DND-41 (cell line): ENCODE data around the gene CARD14.

ENCODE experiments used
- ATAC-seq: fragments of 200-7000 bp; cut with Tn5 transposase; 3 replicates; pipeline ENCODE4 v1.9.1; 2021; ENCODE audit warnings: low read depth; ENCODE audit not compliant: insufficient read depth
- DNase-seq: peaks from one replicate; pipeline ENCODE4 v3.0.0-alpha.2; 2020
- H2AFZ ChIP-seq: 2 replicates; pipeline ENCODE4 v1.6.0; 2012; ENCODE audit warnings: low read depth, low read length
- H3K27ac ChIP-seq: 2 replicates; pipeline ENCODE4 v1.5.1; 2012; ENCODE audit warnings: low read length, inconsistent platforms
- H3K27me3 ChIP-seq: fragments of 200-600 bp; sonication (generic); 2 replicates; pipeline ENCODE4 v1.6.0; 2012; ENCODE audit warnings: low read length, mild to moderate bottlenecking, inconsistent platforms; ENCODE audit not compliant: insufficient read depth, poor library complexity
- H3K36me3 ChIP-seq: 2 replicates; pipeline ENCODE4 v1.5.1; 2012; ENCODE audit warnings: low read length, inconsistent platforms; ENCODE audit not compliant: insufficient read depth
- H3K4me1 ChIP-seq: 2 replicates; pipeline ENCODE4 v1.5.1; 2012; ENCODE audit warnings: mild to moderate bottlenecking, low read length; ENCODE audit not compliant: insufficient read depth
- H3K4me2 ChIP-seq: 2 replicates; pipeline ENCODE4 v1.6.0; 2012; ENCODE audit warnings: mild to moderate bottlenecking, moderate library complexity, low read length, inconsistent platforms; ENCODE audit not compliant: insufficient read depth
- H3K4me3 ChIP-seq, 2 experiments: fragments of 200-600 bp in 1 of 2; shearing (Covaris generic) in 1 of 2; 2 replicates each; pipeline ENCODE4 v1.5.1; 2012 to 2016; ENCODE audit warnings: inconsistent platforms in 2 of 2, low read length in 2 of 2, mild to moderate bottlenecking in 2 of 2, low read depth in 1 of 2, moderate library complexity in 1 of 2
- H3K79me2 ChIP-seq: 2 replicates; pipeline ENCODE4 v1.6.0; 2012; ENCODE audit warnings: low read length, inconsistent platforms; ENCODE audit not compliant: insufficient read depth
- H3K9ac ChIP-seq: 2 replicates; pipeline ENCODE4 v1.6.0; 2012; ENCODE audit warnings: low read depth, mild to moderate bottlenecking, inconsistent platforms, low read length, moderate library complexity
- H3K9me3 ChIP-seq: 2 replicates; pipeline ENCODE4 v1.5.1; 2012; ENCODE audit warnings: low read length, moderate library complexity, mild to moderate bottlenecking, inconsistent platforms; ENCODE audit not compliant: insufficient read depth, severe bottlenecking
- H4K20me1 ChIP-seq: 2 replicates; pipeline ENCODE4 v1.6.0; 2012; ENCODE audit warnings: low read length; ENCODE audit not compliant: insufficient read depth
- EZH2 ChIP-seq: IDR thresholded peaks from 3 replicates; pipeline ENCODE4 v1.6.1; 2012; ENCODE audit warnings: borderline replicate concordance, low read depth, mild to moderate bottlenecking, moderate library complexity, low read length, inconsistent platforms; ENCODE audit not compliant: severe bottlenecking
- TF ChIP-seq, protein P1 (sequence below): IDR thresholded peaks from 2 replicates; pipeline ENCODE4 v1.5.1; 2012; ENCODE audit warnings: borderline replicate concordance, low read length, moderate library complexity, mild to moderate bottlenecking; ENCODE audit not compliant: poor library complexity, severe bottlenecking; ENCODE audit errors: extremely low read depth

The CARD14 gene

GRCh38 chr17:80195141-80195540 is 25.3 kb downstream of the CARD14 start:
- no peak overlapping the region for H3K4me2 ChIP-seq
- H2AFZ ChIP-seq, result no peak overlapping the region
- H3K27me3 ChIP-seq, result no peaks in the 10 kb centered on the region
- no peaks in the 10 kb centered on the region for H3K36me3 ChIP-seq
- 0 out of 2 replicates have a peak, but pooled peaks cover 5% of the 10 kb centered on the region for H4K20me1 ChIP-seq
- H3K27ac ChIP-seq, result no peak overlapping the region
- ATAC-seq (no peak), DNase-seq (no peak)
- no peak overlapping the region for H3K4me3 ChIP-seq
- no peaks in the 10 kb centered on the region for H3K79me2 ChIP-seq
- H3K9me3 ChIP-seq, result no peaks in the 10 kb centered on the region
- H3K4me1 ChIP-seq, result no peaks in the 10 kb centered on the region
- no peak overlapping the region for H3K9ac ChIP-seq
- no peak for TF ChIP-seq EZH2
- TF ChIP-seq, protein P1, sequence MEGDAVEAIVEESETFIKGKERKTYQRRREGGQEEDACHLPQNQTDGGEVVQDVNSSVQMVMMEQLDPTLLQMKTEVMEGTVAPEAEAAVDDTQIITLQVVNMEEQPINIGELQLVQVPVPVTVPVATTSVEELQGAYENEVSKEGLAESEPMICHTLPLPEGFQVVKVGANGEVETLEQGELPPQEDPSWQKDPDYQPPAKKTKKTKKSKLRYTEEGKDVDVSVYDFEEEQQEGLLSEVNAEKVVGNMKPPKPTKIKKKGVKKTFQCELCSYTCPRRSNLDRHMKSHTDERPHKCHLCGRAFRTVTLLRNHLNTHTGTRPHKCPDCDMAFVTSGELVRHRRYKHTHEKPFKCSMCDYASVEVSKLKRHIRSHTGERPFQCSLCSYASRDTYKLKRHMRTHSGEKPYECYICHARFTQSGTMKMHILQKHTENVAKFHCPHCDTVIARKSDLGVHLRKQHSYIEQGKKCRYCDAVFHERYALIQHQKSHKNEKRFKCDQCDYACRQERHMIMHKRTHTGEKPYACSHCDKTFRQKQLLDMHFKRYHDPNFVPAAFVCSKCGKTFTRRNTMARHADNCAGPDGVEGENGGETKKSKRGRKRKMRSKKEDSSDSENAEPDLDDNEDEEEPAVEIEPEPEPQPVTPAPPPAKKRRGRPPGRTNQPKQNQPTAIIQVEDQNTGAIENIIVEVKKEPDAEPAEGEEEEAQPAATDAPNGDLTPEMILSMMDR, result no peak

GRCh38 chr17:80195671-80196529 is 26.1 kb downstream of the CARD14 start:
- no peak overlapping the region for H3K27ac ChIP-seq
- H3K9ac ChIP-seq, result no peak overlapping the region
- TF ChIP-seq, protein P1, result peak; percentile 98
- TF ChIP-seq EZH2, result no peak
- no peaks in the 10 kb centered on the region for H3K9me3 ChIP-seq
- no peak overlapping the region for H3K4me3 ChIP-seq
- H3K4me1 ChIP-seq, result no peaks in the 10 kb centered on the region
- H3K36me3 ChIP-seq, result no peaks in the 10 kb centered on the region
- H4K20me1 ChIP-seq, result 0 out of 2 replicates have a peak, but pooled peaks cover 5% of the 10 kb centered on the region
- no peak overlapping the region for H3K4me2 ChIP-seq
- H3K27me3 ChIP-seq, result no peaks in the 10 kb centered on the region
- H2AFZ ChIP-seq, result no peak overlapping the region
- H3K79me2 ChIP-seq, result no peaks in the 10 kb centered on the region
- peak; percentile 52; the same call in 1 of the 3 replicates for ATAC-seq
- peak; percentile 52 for DNase-seq

- no peak for ATAC-seq
- no peak overlapping the region for H3K9ac ChIP-seq
- no peaks in the 10 kb centered on the region for H3K9me3 ChIP-seq
- no peak overlapping the region for H3K27ac ChIP-seq
- no peaks in the 10 kb centered on the region for H3K79me2 ChIP-seq
- no peaks in the 10 kb centered on the region for H3K4me1 ChIP-seq
- H3K4me2 ChIP-seq, result no peak overlapping the region
- no peaks in the 10 kb centered on the region for H3K27me3 ChIP-seq
- DNase-seq, result no peak
- H3K36me3 ChIP-seq, result no peaks in the 10 kb centered on the region
- H4K20me1 ChIP-seq, result 0 out of 2 replicates have a peak, but pooled peaks cover 5% of the 10 kb centered on the region
- TF ChIP-seq, protein P1, result no peak
- no peak for TF ChIP-seq EZH2
- H2AFZ ChIP-seq, result no peak overlapping the region
- no peak overlapping the region for H3K4me3 ChIP-seq
Measured at GRCh38 chr17:80196652-80197051, 26.8 kb downstream of the CARD14 start.
